Urinary bladder (tissue), 4 donors: ENCODE data around the gene COL26A1. TPM values are rescaled to one million over a fixed set of nuclear protein-coding genes. Genes with fewer than 3 reads are reported as not detected.

Source experiments
- DNase-seq: peaks from one replicate; pipeline ENCODE4 v3.0.0-alpha.2; 2015; ENCODE audit errors: extremely low spot score
- H3K27ac ChIP-seq: one replicate; pipeline ENCODE4 v1.5.1; 2013; ENCODE audit warnings: low read depth, mild to moderate bottlenecking, moderate library complexity
- H3K36me3 ChIP-seq: one replicate; pipeline ENCODE4 v1.6.1; 2013; ENCODE audit warnings: mild to moderate bottlenecking, moderate library complexity; ENCODE audit not compliant: insufficient read depth
- H3K4me1 ChIP-seq: one replicate; pipeline ENCODE4 v1.6.1; 2013; ENCODE audit warnings: mild to moderate bottlenecking, moderate library complexity; ENCODE audit not compliant: insufficient read depth
- H3K4me3 ChIP-seq: one replicate; pipeline ENCODE4 v1.5.1; 2013; ENCODE audit warnings: low read depth, low read length
- WGBS: extraction: QIAGEN DNeasy Blood & Tissue Kit; methylation state at CpG from one replicate; pipeline ENCODE4 v1.1.7; 2013; 5-methylcytosine and 5-hydroxymethylcytosine counted together
- polyA plus RNA-seq: library from polyadenylated mRNA; stranded (reverse); fragments of 200-250 nt; gene quantifications from one replicate; pipeline ENCODE4 v1.2.3, GENCODE V29; 2013
- total RNA-seq: library from RNA; depleted of rRNA; stranded (reverse); fragments of >200 nt; gene quantifications from one replicate; pipeline ENCODE4 v1.2.3, GENCODE V29; 2014
- donor health status: healthy with polysubstance abuse.
- donor health status: healthy.

Gene COL26A1
- total and polyA plus RNA-seq, 2 donors, result 0.06 to 2.9 TPM

DNA sequence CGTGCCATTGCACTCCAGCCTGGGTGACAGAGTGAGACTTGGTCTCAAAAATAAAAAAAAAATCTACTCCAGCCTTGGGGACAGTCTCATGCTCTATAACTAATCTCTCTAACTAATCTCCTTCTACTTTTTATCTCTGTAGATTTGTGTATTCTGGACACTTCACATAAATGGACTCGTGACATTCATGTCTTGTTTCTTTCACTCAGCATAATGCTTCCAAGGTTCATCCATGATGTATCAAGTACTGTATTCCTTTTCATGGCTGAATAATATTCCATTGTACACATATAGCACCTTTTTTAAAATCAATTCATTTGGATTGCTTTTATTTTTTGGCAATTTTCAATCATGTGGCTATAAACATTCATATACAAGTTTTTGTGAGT lies 9.8 kb upstream of the COL26A1 start:
- Histone ChIP-seq H3K27ac (no peak overlapping the region), H3K4me3 (no peak overlapping the region), H3K36me3 (no peaks in the 10 kb centered on the region), H3K4me1 (no peaks in the 10 kb centered on the region)
- DNase-seq, result no peak
- WGBS, result 56% methylated on average over 2 of the region's 2 CpGs

DNA sequence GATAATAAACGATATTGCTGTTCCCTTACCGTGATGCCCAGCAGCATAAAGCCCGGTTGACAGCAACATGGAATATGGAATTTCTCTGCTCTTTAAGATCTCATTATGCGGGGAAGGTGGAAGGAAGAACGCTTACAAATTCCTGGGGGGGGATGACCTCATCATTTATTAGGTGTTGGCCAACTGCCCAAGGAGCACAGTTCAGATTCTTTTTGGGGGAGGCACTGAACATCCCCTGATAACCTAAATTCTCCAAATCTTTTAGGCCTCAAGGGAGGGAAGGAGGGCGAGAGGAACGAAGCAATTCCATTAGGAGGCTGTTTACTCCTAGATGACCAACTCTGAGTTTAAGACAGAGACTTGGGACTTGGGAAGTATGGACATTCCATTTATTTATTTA lies 5.2 kb upstream of the COL26A1 start:
- H3K36me3 ChIP-seq, result no peaks in the 10 kb centered on the region
- H3K27ac ChIP-seq, result no peak overlapping the region
- 48% methylated on average over 7 of the region's 7 CpGs for WGBS
- DNase-seq, result no peak
- no peak overlapping the region for H3K4me3 ChIP-seq
- no peaks in the 10 kb centered on the region for H3K4me1 ChIP-seq

DNA sequence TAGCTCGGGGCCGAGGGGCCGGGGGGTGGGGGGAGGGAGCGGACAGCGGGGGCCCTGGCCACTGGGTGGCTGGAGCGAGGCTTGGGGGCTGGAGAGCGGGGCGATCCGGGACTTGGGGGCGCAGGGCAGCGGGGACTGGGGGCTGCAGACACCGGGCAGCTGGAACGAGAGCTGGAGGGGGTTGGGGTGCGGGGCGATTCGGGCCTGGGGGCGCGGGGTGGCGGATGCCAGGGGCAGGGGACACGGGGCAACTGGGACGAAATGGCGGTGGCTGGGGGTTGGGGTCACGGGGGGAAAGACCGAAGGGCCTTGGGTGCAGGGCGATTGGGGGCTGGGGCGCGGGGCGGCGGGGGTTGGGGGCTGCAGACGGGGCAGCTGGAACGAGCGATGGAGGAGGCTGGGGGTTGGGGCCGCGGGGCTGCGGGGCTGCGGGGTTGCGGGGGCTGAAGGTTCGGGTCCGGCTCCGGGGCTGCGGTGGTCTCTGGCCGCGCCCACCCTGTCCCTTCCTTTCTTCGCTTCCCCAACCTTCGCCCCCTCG lies 590 bp downstream of the COL26A1 start:
- Histone ChIP-seq H3K27ac (no peak overlapping the region), H3K4me3 (peak overlapping the region; percentile 53), H3K4me1 (no peaks in the 10 kb centered on the region), H3K36me3 (no peaks in the 10 kb centered on the region)
- WGBS, result 2% methylated on average over 46 of the region's 46 CpGs
- DNase-seq, result no peak

DNA sequence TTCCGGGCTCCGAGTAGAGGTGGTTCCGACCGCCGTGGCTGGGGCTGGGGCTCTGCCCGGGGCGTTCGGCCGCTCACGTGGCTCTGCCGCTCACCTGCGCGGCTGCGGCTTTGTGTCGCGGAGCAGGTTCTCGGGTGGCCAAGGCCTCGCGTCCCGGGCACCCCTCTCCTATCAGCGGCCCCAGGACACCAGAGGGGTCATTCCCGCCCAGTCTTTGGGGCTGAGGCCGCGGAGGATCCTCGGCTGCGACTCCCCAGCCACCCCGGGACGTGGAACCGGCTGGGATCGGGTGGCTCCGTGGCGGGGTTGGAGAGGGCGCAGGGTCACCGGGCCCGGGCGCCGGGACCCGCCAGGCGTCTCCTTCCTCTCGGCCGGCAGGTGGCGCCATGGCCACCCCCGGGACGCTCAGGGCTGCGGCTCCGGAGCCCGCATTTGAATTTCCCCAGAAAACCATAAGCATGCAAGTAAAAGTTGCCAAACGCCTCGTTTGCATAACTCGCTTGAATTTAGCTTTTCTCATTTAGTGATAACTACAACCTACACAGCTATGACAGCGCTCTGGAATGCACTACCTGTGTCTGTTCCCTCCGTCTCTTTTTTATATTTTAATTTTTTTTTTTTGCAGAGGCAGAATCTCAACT lies 1.2 kb downstream of the COL26A1 start:
- no peak for DNase-seq
- H3K4me3 ChIP-seq, result peak overlapping the region; percentile 53

DNA sequence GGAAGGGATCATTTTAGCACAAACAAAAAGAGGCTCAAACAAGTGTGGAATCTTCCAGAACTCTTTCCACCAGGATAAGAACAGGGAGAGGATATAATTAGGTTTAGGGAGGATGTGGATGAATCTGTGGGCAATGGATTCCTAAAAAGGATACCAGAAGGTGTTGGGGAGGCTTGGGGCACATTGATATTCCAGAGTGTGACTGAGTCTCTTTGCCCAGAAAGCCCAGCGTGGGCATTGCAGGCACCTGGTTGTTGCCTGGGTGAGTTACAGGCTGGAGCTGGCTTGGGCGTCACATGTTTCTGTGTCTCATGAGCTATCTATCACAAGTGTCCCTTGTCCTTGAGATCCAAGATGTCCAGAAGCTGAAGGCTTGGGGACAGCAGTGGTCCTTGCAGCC lies 3.3 kb downstream of the COL26A1 start:
- no peak for DNase-seq
- WGBS, result 94% methylated on average over 2 of the region's 2 CpGs
- H3K4me3 ChIP-seq, result no peak overlapping the region
- no peak overlapping the region for H3K27ac ChIP-seq
- no peaks in the 10 kb centered on the region for H3K4me1 ChIP-seq
- H3K36me3 ChIP-seq, result no peaks in the 10 kb centered on the region

More for the DNA sequence above, 1.2 kb downstream of the COL26A1 start:
- Histone ChIP-seq H3K4me1 (no peaks in the 10 kb centered on the region), H3K27ac (no peak overlapping the region), H3K36me3 (no peaks in the 10 kb centered on the region)
- 2% methylated on average over 52 of the region's 52 CpGs for WGBS

DNA sequence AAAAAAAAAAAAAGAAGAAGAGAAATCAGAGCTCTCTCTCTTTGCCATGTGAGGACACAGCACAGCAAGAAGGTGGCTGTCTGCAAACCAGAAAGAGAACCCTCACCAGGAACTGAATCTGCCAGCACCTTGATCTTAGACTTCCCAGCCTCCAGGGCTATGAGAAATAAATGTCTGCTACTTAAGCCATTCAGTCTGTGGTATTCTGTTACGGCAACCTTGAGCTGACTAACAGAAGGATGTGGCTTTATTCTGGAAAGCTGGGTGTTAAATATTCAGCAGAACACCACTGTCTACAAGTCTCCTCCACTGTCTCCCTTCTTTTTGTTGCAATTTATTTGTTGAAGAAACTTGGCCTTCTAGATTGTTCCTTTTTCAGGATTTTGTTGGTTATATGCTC lies 5.0 kb downstream of the COL26A1 start:
- H3K4me3 ChIP-seq, result no peak overlapping the region
- WGBS, result 90% methylated on average over 1 of the region's 1 CpG
- H3K36me3 ChIP-seq, result no peaks in the 10 kb centered on the region
- H3K27ac ChIP-seq, result no peak overlapping the region
- DNase-seq, result no peak
- no peaks in the 10 kb centered on the region for H3K4me1 ChIP-seq

DNA sequence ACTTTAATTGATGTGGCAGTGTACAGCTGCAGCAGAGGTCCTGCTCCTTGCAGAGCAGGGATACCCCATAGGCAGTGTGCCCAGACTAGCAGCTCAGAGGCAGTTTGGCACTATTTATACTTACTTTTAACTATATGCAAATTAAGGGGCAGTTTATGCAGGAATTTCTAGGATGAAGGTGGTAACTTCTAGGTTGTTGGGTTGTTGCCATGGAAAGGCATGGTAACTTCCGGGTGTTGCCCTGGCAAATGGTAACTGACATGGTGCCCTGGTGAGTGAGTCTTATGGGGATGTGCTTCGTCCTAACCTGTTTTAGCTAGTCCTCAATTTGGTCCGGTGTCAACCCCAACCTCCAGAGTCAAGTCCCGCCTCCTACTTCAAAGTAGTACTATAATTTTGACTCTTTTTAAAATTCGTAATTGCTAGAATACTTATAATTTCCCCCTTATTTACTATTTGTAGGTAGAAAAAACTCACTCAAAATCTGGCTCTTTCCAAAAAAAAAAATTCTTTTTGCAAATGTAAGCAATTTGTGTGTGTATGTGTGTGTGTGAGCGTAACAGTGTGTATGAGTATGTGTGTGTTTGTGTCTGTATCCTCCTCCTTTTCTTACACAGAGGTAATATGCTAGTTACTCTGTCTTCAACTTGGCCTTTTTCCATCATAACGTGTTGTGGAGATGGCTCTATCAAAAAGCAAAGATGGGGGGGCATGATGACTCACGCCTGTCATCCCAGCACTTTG lies 5.9 kb downstream of the COL26A1 start:
- H3K4me3 ChIP-seq, result no peak overlapping the region
- H3K4me1 ChIP-seq, result no peaks in the 10 kb centered on the region
- WGBS, result 77% methylated on average over 8 of the region's 8 CpGs
- no peaks in the 10 kb centered on the region for H3K36me3 ChIP-seq
- DNase-seq, result no peak
- H3K27ac ChIP-seq, result no peak overlapping the region

DNA sequence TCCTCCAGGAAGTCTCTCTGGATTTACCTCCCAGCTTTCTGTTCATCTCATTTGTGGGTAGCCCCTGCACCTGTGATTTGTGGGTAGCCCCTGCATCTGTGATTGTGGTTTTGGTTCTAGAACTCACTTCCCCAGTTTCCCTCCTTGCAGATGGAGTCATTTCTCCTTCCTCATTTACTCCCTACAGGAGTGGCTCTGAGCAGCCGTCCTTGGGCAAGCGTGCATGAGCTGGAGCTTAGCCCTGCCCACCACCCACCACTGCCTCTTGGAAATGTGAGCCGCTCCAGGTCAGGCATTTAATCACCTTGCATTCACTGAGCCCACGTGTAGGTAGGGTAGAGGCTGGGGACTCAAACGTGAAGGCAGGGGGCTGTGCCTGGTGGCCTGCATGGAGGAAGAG lies 8.2 kb downstream of the COL26A1 start:
- WGBS, result 63% methylated on average over 5 of the region's 5 CpGs

DNA sequence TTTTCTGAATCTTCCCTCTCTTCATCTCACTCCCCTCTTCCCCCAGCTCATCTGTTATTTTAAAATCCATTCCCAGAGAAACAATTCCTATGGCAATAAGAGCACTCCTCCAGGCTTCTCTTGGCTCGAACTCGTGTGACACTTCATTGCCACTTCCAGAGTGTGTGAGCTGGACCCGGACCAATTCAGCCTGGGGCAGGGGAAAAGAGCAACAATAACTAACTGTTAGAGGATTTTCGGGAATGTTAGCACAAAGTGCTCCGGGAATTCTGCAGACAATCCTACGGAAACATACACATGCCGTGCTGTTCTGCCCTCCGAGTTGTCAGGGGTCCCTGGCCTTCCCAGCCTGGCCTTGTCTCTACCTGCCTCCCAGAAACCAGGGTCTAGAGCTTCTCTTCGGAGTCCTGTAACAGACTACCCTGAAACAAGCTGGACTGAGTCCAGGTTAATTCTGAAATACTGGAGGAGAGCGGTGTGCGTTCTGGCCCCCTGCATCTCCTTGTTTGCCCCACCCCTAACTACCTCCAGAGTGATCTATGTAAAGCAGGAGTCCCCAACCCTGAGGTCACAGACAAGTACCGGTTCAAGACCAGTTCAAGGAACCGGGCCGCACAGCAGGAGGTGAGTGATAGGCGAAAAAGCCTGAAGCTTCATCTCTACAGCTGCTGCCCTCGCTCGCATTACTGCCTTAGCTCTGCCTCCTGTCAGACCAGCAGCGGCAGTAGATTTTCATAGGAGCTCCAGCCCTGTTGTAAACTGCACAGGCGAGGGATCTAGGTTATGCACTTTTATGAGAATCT lies 11.3 kb downstream of the COL26A1 start:
- H3K27ac ChIP-seq, result no peak overlapping the region
- H3K36me3 ChIP-seq, result no peaks in the 10 kb centered on the region
- H3K4me3 ChIP-seq, result no peak overlapping the region
- 54% methylated on average over 19 of the region's 19 CpGs for WGBS
- no peak for DNase-seq
- H3K4me1 ChIP-seq, result no peaks in the 10 kb centered on the region

More for the DNA sequence above, 8.2 kb downstream of the COL26A1 start:
- Histone ChIP-seq H3K4me1 (no peaks in the 10 kb centered on the region), H3K4me3 (no peak overlapping the region), H3K27ac (no peak overlapping the region), H3K36me3 (no peaks in the 10 kb centered on the region)
- no peak for DNase-seq

DNA sequence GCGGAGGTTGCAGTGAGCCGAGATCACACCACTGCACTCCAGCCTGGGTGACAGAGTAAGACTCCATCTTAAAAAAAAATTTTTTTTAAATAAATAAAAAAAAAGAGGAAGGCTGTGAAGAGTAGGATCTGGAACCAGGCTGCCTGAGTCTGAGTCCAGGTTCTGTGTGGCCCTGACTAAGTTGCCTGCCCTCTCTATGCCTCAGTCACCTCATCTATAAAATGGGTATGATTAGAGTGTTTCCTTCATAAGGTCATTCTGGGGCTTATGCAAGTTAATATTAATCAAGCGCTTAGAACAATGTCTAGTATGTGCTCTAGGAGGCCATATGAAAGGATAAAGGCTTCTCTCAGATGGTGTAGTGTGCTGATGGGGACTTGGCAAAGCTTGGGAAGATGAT lies 12.3 kb downstream of the COL26A1 start:
- Histone ChIP-seq H3K36me3 (no peaks in the 10 kb centered on the region), H3K4me3 (no peak overlapping the region), H3K27ac (no peak overlapping the region), H3K4me1 (no peaks in the 10 kb centered on the region)
- no peak for DNase-seq
- 96% methylated on average over 3 of the region's 3 CpGs for WGBS

DNA sequence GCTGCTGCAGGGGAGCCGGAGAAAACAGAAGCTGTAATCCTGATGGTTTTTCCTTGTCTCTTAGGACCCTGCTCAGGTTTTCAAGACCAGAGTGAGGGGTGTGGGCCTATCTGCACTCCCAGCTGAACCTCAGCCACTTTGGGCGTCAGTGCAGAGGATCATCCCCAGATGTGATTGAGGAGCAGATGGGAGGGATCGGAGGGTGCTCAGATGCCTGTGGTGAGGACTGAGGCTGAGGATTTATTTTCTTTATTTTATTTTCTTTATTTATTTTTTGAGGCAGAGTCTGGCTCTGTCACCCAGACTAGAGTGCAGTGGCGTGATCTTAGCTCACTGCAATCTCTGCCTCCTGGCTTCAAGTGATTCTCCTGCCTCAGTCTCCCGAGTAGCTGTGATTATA lies 13.9 kb downstream of the COL26A1 start:
- no peak overlapping the region for H3K4me3 ChIP-seq
- H3K36me3 ChIP-seq, result no peaks in the 10 kb centered on the region
- 86% methylated on average over 5 of the region's 5 CpGs for WGBS
- no peaks in the 10 kb centered on the region for H3K4me1 ChIP-seq
- DNase-seq, result no peak
- no peak overlapping the region for H3K27ac ChIP-seq

DNA sequence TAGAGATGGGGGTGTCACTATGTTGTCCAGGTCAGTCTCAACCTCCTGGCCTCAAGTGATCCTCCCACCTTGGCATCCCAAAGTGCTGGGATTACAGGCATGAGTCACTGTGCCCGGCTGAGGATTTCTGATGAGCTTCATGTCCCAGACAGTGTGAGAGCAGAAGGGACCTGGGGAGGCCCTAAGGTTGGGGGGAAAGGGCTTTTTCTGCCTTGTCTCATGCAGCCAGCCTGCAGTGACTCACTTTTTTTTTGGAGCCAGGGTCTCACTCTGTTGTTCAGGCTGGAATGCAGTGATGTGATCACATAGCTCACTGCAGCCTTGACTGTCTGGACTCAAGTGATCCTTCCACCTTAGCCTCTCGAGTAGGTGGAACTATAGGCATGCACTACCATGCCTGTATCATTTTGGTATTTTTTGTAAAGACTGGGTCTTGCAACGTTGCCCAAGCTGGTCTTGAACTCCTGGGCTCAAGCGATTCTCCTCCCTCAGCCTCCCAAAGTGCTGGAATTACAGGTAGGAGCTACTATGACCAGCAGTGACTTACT lies 14.6 kb downstream of the COL26A1 start:
- Histone ChIP-seq H3K4me1 (no peaks in the 10 kb centered on the region), H3K36me3 (no peaks in the 10 kb centered on the region), H3K4me3 (no peak overlapping the region), H3K27ac (no peak overlapping the region)
- no peak for DNase-seq
- WGBS, result 80% methylated on average over 4 of the region's 4 CpGs

DNA sequence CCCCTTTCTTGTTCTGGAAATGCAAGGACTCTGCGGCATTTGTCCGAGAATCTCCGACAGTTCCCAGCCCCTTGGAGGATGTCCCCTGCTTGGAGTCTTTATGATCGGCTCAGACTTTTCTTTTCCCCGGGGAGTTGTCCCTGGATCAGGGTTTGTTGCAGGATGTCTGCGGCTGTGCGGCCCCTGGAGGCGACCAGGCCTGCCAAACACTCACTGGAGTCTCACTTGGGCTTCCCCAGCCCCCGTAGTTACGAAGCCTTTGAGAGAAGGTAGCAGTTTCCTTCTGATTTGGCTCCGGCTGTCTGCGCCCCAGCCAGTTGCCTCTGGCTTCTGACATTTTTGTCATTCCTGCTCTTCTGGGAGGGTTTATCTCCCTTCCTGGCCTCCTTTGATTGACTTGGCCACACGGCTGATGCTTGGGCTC lies 16.1 kb downstream of the COL26A1 start:
- WGBS, result 27% methylated on average over 13 of the region's 13 CpGs
- Histone ChIP-seq H3K4me1 (no peaks in the 10 kb centered on the region), H3K36me3 (no peaks in the 10 kb centered on the region), H3K4me3 (no peak overlapping the region), H3K27ac (no peak overlapping the region)
- DNase-seq, result no peak
